Ecto neural progenitor cell (in vitro differentiated cells): ENCODE data around the gene CCDC200.
"Not testable (repeated sequence)": the region's sequence is repeated elsewhere in the genome, so short reads cannot be mapped to it uniquely, and the experiment has no call there.

Source experiments
- DNase-seq: peaks from one replicate; pipeline ENCODE4 v3.0.0-alpha.2; 2018; ENCODE audit warnings: low spot score

CCDC200 gene

GRCh38 chr17:43228020-43228782, at the start of gene CCDC200:
CCDC200 (minus strand) TSS chr17:43228623; CDS start chr17:43228554, 69 bp downstream.
- not testable (repeated sequence) for DNase-seq

- DNase-seq = not testable (repeated sequence)
These were observed 44.5 kb upstream of the CCDC200 start for GRCh38 chr17:43272914-43273313.

- not testable (repeated sequence) for DNase-seq
These were observed 44.1 kb upstream of the CCDC200 start for GRCh38 chr17:43272483-43272882.

GRCh38 chr17:43270552-43271504, 42.4 kb upstream of the CCDC200 start:
- not testable (repeated sequence) for DNase-seq

GRCh38 chr17:43246456-43246855, 18.0 kb upstream of the CCDC200 start:
- not testable (repeated sequence) for DNase-seq

GRCh38 chr17:43240596-43241352, 12.4 kb upstream of the CCDC200 start:
- not testable (repeated sequence) for DNase-seq

- not testable (repeated sequence) for DNase-seq
These were observed 11.2 kb upstream of the CCDC200 start for GRCh38 chr17:43239597-43239996.

GRCh38 chr17:43233877-43234276, 5.5 kb upstream of the CCDC200 start, which contains the start of gene RNU2-1:
RNU2-1 (minus strand) TSS chr17:43233977.
- not testable (repeated sequence) for DNase-seq

- DNase-seq = not testable (repeated sequence)
These were observed 4.8 kb upstream of the CCDC200 start for GRCh38 chr17:43233263-43233662.

- peak; percentile 65 for DNase-seq
These were observed 3.7 kb upstream of the CCDC200 start for GRCh38 chr17:43232021-43232699.

GRCh38 chr17:43231205-43232020, 3.0 kb upstream of the CCDC200 start:
- DNase-seq = peak; percentile 30

- peak; percentile 14 for DNase-seq
These were observed 2.0 kb downstream of the CCDC200 start for GRCh38 chr17:43226393-43226792.

- DNase-seq = peak; percentile 42
These were observed 4.2 kb downstream of the CCDC200 start for GRCh38 chr17:43224146-43224705.

- DNase-seq = no peak
These were observed 7.8 kb downstream of the CCDC200 start for GRCh38 chr17:43220511-43221125.

GRCh38 chr17:43219746-43220380, 8.6 kb downstream of the CCDC200 start:
- DNase-seq = no peak

- DNase-seq = no peak
These were observed 9.4 kb downstream of the CCDC200 start for GRCh38 chr17:43219001-43219400.

GRCh38 chr17:43217614-43218087, 10.8 kb downstream of the CCDC200 start:
- DNase-seq = no peak

GRCh38 chr17:43216762-43217613, 11.4 kb downstream of the CCDC200 start:
- no peak for DNase-seq
